ENCODE data around the gene RNF182. TPM values are rescaled to one million over a fixed set of nuclear protein-coding genes. Genes with fewer than 3 reads are reported as not detected.

Gene RNF182
- total RNA-seq, 2 experiments from 2014 or later: not detected

- Mint-ChIP-seq H3K36me3 (ENCODE audit: low read depth) (no peaks in the 10 kb centered on the region), H3K27ac (no peak overlapping the region), H3K4me1 (ENCODE audit: low read depth) (no peaks in the 10 kb centered on the region), H3K27me3 (ENCODE audit: low read depth) (peaks cover 28% of the 10 kb centered on the region), H3K4me3 (no peak overlapping the region), H3K9me3 (no peaks in the 10 kb centered on the region)
- intact Hi-C loops (cut with micrococcal nuclease): no loop called here
- DNase-seq: no peak
- CTCF ChIA-PET: no interaction called here
Observed at GRCh38 chr6:13993416-13993815, 68.7 kb downstream of the RNF182 start.

GRCh38 chr6:13998356-13998755 lies 73.6 kb downstream of the RNF182 start:
- no peaks in the 10 kb centered on the region for H3K9me3 Mint-ChIP-seq
- H3K27ac Mint-ChIP-seq: no peak overlapping the region
- DNase-seq: no peak
- CTCF ChIA-PET: interaction anchor here (1.1 kb wide), 1 partner anchor 70 kb away, joined by 3 read pairs; no protein-coding TSS in a partner anchor
- H3K27me3 Mint-ChIP-seq (ENCODE audit: low read depth): peaks cover 15% of the 10 kb centered on the region
- no peak overlapping the region for H3K4me3 Mint-ChIP-seq
- intact Hi-C loops (cut with micrococcal nuclease): no loop called here
- no peaks in the 10 kb centered on the region for H3K4me1 Mint-ChIP-seq (ENCODE audit: low read depth)
- H3K36me3 Mint-ChIP-seq (ENCODE audit: low read depth): no peaks in the 10 kb centered on the region

- Mint-ChIP-seq H3K9me3 (no peaks in the 10 kb centered on the region), H3K27me3 (ENCODE audit: low read depth) (peaks cover 11% of the 10 kb centered on the region), H3K27ac (no peak overlapping the region), H3K36me3 (ENCODE audit: low read depth) (no peaks in the 10 kb centered on the region), H3K4me3 (no peak overlapping the region), H3K4me1 (ENCODE audit: low read depth) (no peaks in the 10 kb centered on the region)
- intact Hi-C loops (cut with micrococcal nuclease): no loop called here
- CTCF ChIA-PET: no interaction called here
- DNase-seq: no peak
Observed at GRCh38 chr6:14000901-14001300, 76.1 kb downstream of the RNF182 start.

GRCh38 chr6:14001329-14002012 lies 76.7 kb downstream of the RNF182 start:
- no peak overlapping the region for H3K4me3 Mint-ChIP-seq
- CTCF ChIA-PET: no interaction called here
- H3K27ac Mint-ChIP-seq: no peak overlapping the region
- no peaks in the 10 kb centered on the region for H3K4me1 Mint-ChIP-seq (ENCODE audit: low read depth)
- no peaks in the 10 kb centered on the region for H3K9me3 Mint-ChIP-seq
- intact Hi-C loops (cut with micrococcal nuclease): no loop called here
- no peak for DNase-seq
- peaks cover 8% of the 10 kb centered on the region for H3K27me3 Mint-ChIP-seq (ENCODE audit: low read depth)
- no peaks in the 10 kb centered on the region for H3K36me3 Mint-ChIP-seq (ENCODE audit: low read depth)

GRCh38 chr6:14002176-14002947 lies 77.6 kb downstream of the RNF182 start:
- CTCF ChIA-PET: interaction anchor here (0.7 kb wide), 1 partner anchor 44 kb away, joined by 3 read pairs; no protein-coding TSS in a partner anchor
- Mint-ChIP-seq H3K4me3 (no peak overlapping the region), H3K9me3 (no peaks in the 10 kb centered on the region), H3K4me1 (ENCODE audit: low read depth) (no peaks in the 10 kb centered on the region), H3K27me3 (ENCODE audit: low read depth) (peaks cover 8% of the 10 kb centered on the region), H3K36me3 (ENCODE audit: low read depth) (no peaks in the 10 kb centered on the region), H3K27ac (no peak overlapping the region)
- intact Hi-C loops (cut with micrococcal nuclease): no loop called here
- DNase-seq: no peak

- Mint-ChIP-seq H3K4me1 (ENCODE audit: low read depth) (no peaks in the 10 kb centered on the region), H3K27me3 (ENCODE audit: low read depth) (peaks cover 9% of the 10 kb centered on the region), H3K36me3 (ENCODE audit: low read depth) (no peaks in the 10 kb centered on the region), H3K9me3 (no peaks in the 10 kb centered on the region), H3K4me3 (no peak overlapping the region), H3K27ac (no peak overlapping the region)
- CTCF ChIA-PET: interaction anchor here (1.4 kb wide), 1 partner anchor 96 kb away, joined by 4 read pairs; no protein-coding TSS in a partner anchor
- no peak for DNase-seq
- intact Hi-C loops (cut with micrococcal nuclease): no loop called here
Observed at GRCh38 chr6:14004258-14004657, 79.5 kb downstream of the RNF182 start.

- Mint-ChIP-seq H3K27me3 (ENCODE audit: low read depth) (peaks cover 4% of the 10 kb centered on the region), H3K4me1 (ENCODE audit: low read depth) (no peaks in the 10 kb centered on the region), H3K27ac (no peak overlapping the region), H3K36me3 (ENCODE audit: low read depth) (no peaks in the 10 kb centered on the region), H3K4me3 (no peak overlapping the region), H3K9me3 (no peaks in the 10 kb centered on the region)
- DNase-seq: no peak
- intact Hi-C loops (cut with micrococcal nuclease): no loop called here
- CTCF ChIA-PET: no interaction called here
Observed at GRCh38 chr6:14008809-14009208, 84.1 kb downstream of the RNF182 start.

- intact Hi-C loops (cut with micrococcal nuclease): no loop called here
- CTCF ChIA-PET: no interaction called here
- Mint-ChIP-seq H3K27me3 (ENCODE audit: low read depth) (peaks cover 4% of the 10 kb centered on the region), H3K9me3 (no peaks in the 10 kb centered on the region), H3K27ac (no peak overlapping the region), H3K4me3 (no peak overlapping the region), H3K36me3 (ENCODE audit: low read depth) (no peaks in the 10 kb centered on the region), H3K4me1 (ENCODE audit: low read depth) (no peaks in the 10 kb centered on the region)
- no peak for DNase-seq
Observed at GRCh38 chr6:14009431-14009830, 84.7 kb downstream of the RNF182 start.

- Mint-ChIP-seq H3K9me3 (no peaks in the 10 kb centered on the region), H3K36me3 (ENCODE audit: low read depth) (no peaks in the 10 kb centered on the region), H3K27me3 (ENCODE audit: low read depth) (peaks cover 6% of the 10 kb centered on the region), H3K4me1 (ENCODE audit: low read depth) (no peaks in the 10 kb centered on the region), H3K4me3 (no peak overlapping the region), H3K27ac (no peak overlapping the region)
- CTCF ChIA-PET: no interaction called here
- DNase-seq: no peak
- intact Hi-C loops (cut with micrococcal nuclease): no loop called here
Observed at GRCh38 chr6:14010275-14010674, 85.5 kb downstream of the RNF182 start.

GRCh38 chr6:14012313-14013030 lies 87.7 kb downstream of the RNF182 start:
- Mint-ChIP-seq H3K4me1 (ENCODE audit: low read depth) (no peaks in the 10 kb centered on the region), H3K4me3 (no peak overlapping the region), H3K36me3 (ENCODE audit: low read depth) (no peaks in the 10 kb centered on the region), H3K27me3 (ENCODE audit: low read depth) (peaks cover 9% of the 10 kb centered on the region), H3K27ac (no peak overlapping the region), H3K9me3 (no peaks in the 10 kb centered on the region)
- CTCF ChIA-PET: interaction anchor here (1.6 kb wide), 1 partner anchor 32 kb away, joined by 3 read pairs; no protein-coding TSS in a partner anchor
- DNase-seq: no peak
- intact Hi-C loops (cut with micrococcal nuclease): no loop called here

GRCh38 chr6:14015964-14016363 lies 91.2 kb downstream of the RNF182 start:
- no peak for DNase-seq
- Mint-ChIP-seq H3K36me3 (ENCODE audit: low read depth) (no peaks in the 10 kb centered on the region), H3K4me1 (ENCODE audit: low read depth) (no peaks in the 10 kb centered on the region), H3K9me3 (no peaks in the 10 kb centered on the region), H3K27me3 (ENCODE audit: low read depth) (peaks cover 9% of the 10 kb centered on the region), H3K27ac (no peak overlapping the region), H3K4me3 (no peak overlapping the region)
- CTCF ChIA-PET: no interaction called here
- intact Hi-C loops (cut with micrococcal nuclease): no loop called here

- Mint-ChIP-seq H3K27me3 (ENCODE audit: low read depth) (peaks cover 9% of the 10 kb centered on the region), H3K4me1 (ENCODE audit: low read depth) (no peaks in the 10 kb centered on the region)
Observed at GRCh38 chr6:14016432-14016831, 91.7 kb downstream of the RNF182 start.

More at GRCh38 chr6:14016432-14016831, 91.7 kb downstream of the RNF182 start:
- Mint-ChIP-seq H3K4me3 (no peak overlapping the region), H3K27ac (no peak overlapping the region), H3K9me3 (no peaks in the 10 kb centered on the region), H3K36me3 (ENCODE audit: low read depth) (no peaks in the 10 kb centered on the region)
- DNase-seq: no peak
- CTCF ChIA-PET: no interaction called here
- intact Hi-C loops (cut with micrococcal nuclease): no loop called here
